PC-3 (cell line): Measurements from ENCODE around the gene GAD2. TPM values are rescaled to one million over a fixed set of nuclear protein-coding genes. Genes with fewer than 3 reads are reported as not detected.

Experiments
- ATAC-seq: fragments of 200-7000 bp; cut with Tn5 transposase; 2 replicates; pipeline ENCODE4 v1.9.1; 2020; ENCODE audit warnings: mild to moderate bottlenecking, moderate library complexity
- Bru-seq: library from RNA; stranded (reverse); fragments of 400-500 nt; gene quantifications from one replicate; lab custom pipeline; 2021; lab: Mats Ljungman, UMichigan
- BruChase-seq, 2 experiments: library from RNA; stranded (reverse); fragments of 400-500 nt; gene quantifications; one replicate each; lab custom pipeline; 2021; lab: Mats Ljungman, UMichigan
- BruUV-seq: library from RNA; stranded (reverse); fragments of 400-500 nt; replicated peaks from 2 replicates; lab custom pipeline; 2021; lab: Mats Ljungman, UMichigan
- CTCF ChIA-PET: fragments of 300-600 bp; sonication (Branson Sonifier 250); formaldehyde crosslinking; loops from one replicate; lab custom pipeline; 2022; ENCODE audit warnings: antibody characterized with exemption; lab: Charles Lee
- POLR2A ChIA-PET: fragments of 300-600 bp; sonication (Branson Sonifier 250); formaldehyde crosslinking; loops from one replicate; lab custom pipeline; 2022; ENCODE audit warnings: antibody characterized with exemption; ENCODE audit not compliant: unreplicated experiment; lab: Charles Lee
- DNase-seq: peaks from one replicate; pipeline ENCODE4 v3.0.0-alpha.2; 2015
- H2AFZ ChIP-seq: fragments of 300-600 bp; sonication (generic); 2 replicates; pipeline ENCODE4 v1.6.0; 2016; ENCODE audit warnings: antibody characterized with exemption, low read length
- H3F3A ChIP-seq: fragments of 300-600 bp; sonication (generic); one replicate; pipeline ENCODE4 v1.6.0; 2017; ENCODE audit warnings: antibody characterized with exemption, low read length, control low read depth, mild to moderate bottlenecking; ENCODE audit not compliant: unreplicated experiment
- H3K27ac ChIP-seq: fragments of 300-600 bp; sonication (generic); 2 replicates; pipeline ENCODE4 v1.5.1; 2016; ENCODE audit warnings: mild to moderate bottlenecking, low read length
- H3K27me3 ChIP-seq: fragments of 300-600 bp; sonication (generic); 2 replicates; pipeline ENCODE4 v1.6.1; 2016; ENCODE audit warnings: low read length, mixed read lengths
- H3K36me3 ChIP-seq: fragments of 300-600 bp; sonication (generic); 2 replicates; pipeline ENCODE4 v1.6.1; 2016; ENCODE audit warnings: low read depth, mixed run types, low read length, mixed read lengths
- H3K4me1 ChIP-seq: fragments of 300-600 bp; sonication (generic); 2 replicates; pipeline ENCODE4 v1.5.1; 2016; ENCODE audit warnings: low read length; ENCODE audit not compliant: insufficient read depth
- H3K4me2 ChIP-seq: fragments of 300-600 bp; sonication (generic); 2 replicates; pipeline ENCODE4 v1.6.0; 2016; ENCODE audit warnings: low read length
- H3K4me3 ChIP-seq: fragments of 300-600 bp; sonication (generic); 2 replicates; pipeline ENCODE4 v1.5.1; 2016; ENCODE audit warnings: mild to moderate bottlenecking, low read length, mixed read lengths
- H3K79me2 ChIP-seq: fragments of 300-600 bp; sonication (generic); 2 replicates; pipeline ENCODE4 v1.6.1; 2017; ENCODE audit warnings: low read length, mixed read lengths
- H3K9ac ChIP-seq: fragments of 300-600 bp; sonication (generic); 2 replicates; pipeline ENCODE4 v1.6.0; 2016; ENCODE audit warnings: mild to moderate bottlenecking, low read length
- H3K9me2 ChIP-seq: fragments of 300-600 bp; sonication (generic); replicated peaks from 2 replicates; pipeline ENCODE4 v1.6.1; 2016; ENCODE audit warnings: mixed run types, low read length, mixed read lengths
- H3K9me3 ChIP-seq: fragments of 300-600 bp; sonication (generic); 2 replicates; pipeline ENCODE4 v1.6.1; 2016; ENCODE audit warnings: low read length, mixed read lengths
- H4K20me1 ChIP-seq: fragments of 300-600 bp; sonication (generic); 2 replicates; pipeline ENCODE4 v1.6.1; 2016; ENCODE audit warnings: low read length, mixed read lengths
- CTCF ChIP-seq: fragments of 300-600 bp; sonication (generic); conservative IDR thresholded peaks from 2 replicates; pipeline ENCODE4 v1.5.1; 2017; ENCODE audit warnings: antibody characterized with exemption, low read depth, mild to moderate bottlenecking, low read length
- EZH2 ChIP-seq: fragments of 300-600 bp; sonication (generic); IDR thresholded peaks from one replicate; pipeline ENCODE4 v1.6.1; 2017; ENCODE audit warnings: antibody characterized with exemption, mild to moderate bottlenecking, low read length; ENCODE audit not compliant: unreplicated experiment
- EZH2phosphoT487 ChIP-seq: fragments of 300-600 bp; sonication (generic); IDR thresholded peaks from 2 replicates; pipeline ENCODE4 v1.6.1; 2018; ENCODE audit warnings: mild to moderate bottlenecking, antibody characterized with exemption, low read length, borderline replicate concordance
- intact Hi-C: fragments of 100-400 bp; cut with micrococcal nuclease; formaldehyde crosslinking; loops from 2 replicates; pipeline ENCODE4 v1.9.0; 2023
- long read RNA-seq: library from polyadenylated mRNA; unstranded; transcript quantifications from one replicate; pipeline ENCODE4 v2.0.0, GENCODE V29; 2021; ENCODE audit not compliant: unreplicated experiment
- total RNA-seq: library from RNA; depleted of rRNA; stranded (reverse); fragments of >200 nt; gene quantifications from 2 replicates; pipeline ENCODE4 v1.2.3, GENCODE V29; 2014; rRNA removed

The GAD2 gene
- total RNA-seq (not detected in 2 replicates), Bru-seq, nascent RNA (not detected), BruChase-seq, experiment 1, labeled RNA remaining after a 6-hour chase (percentile 1 among the genes with signal in this experiment), BruChase-seq, experiment 2, labeled RNA remaining after a 2-hour chase (not detected)
- long read RNA-seq = 0 reads

- BruUV-seq = no TSS peak
- H3F3A ChIP-seq = no peaks in the 10 kb centered on the region
- ATAC-seq (no peak), DNase-seq (no peak)
- no peak within 1 kb of the TSS for H3K9ac ChIP-seq
- TF ChIP-seq EZH2phosphoT487 (no peak), CTCF (no peak), EZH2 (no peak)
- H2AFZ ChIP-seq = no peak within 1 kb of the TSS
- H3K4me1 ChIP-seq = no peaks in the 10 kb centered on the region
- H4K20me1 ChIP-seq = no peaks in the 10 kb centered on the region
- no peak within 1 kb of the TSS for H3K27ac ChIP-seq
- H3K79me2 ChIP-seq = no peaks in the 10 kb centered on the region
- H3K9me2 ChIP-seq = no peaks in the 10 kb centered on the region
- ChIA-PET POLR2A (no interaction called here), CTCF (no interaction called here)
- H3K4me2 ChIP-seq = no peak within 1 kb of the TSS
- H3K36me3 ChIP-seq = no peaks in the 10 kb centered on the region
- H3K4me3 ChIP-seq = no peak within 1 kb of the TSS
- H3K9me3 ChIP-seq = no peaks in the 10 kb centered on the region
- peaks cover 22% of the 10 kb centered on the region for H3K27me3 ChIP-seq
- intact Hi-C loops = no loop called here
Measured at GRCh38 chr10:26216585-26217395, at the start of gene GAD2. GAD2 (plus strand) TSS chr10:26216774; CDS start chr10:26216810, 36 bp downstream.

- peaks cover 28% of the 10 kb centered on the region for H3K27me3 ChIP-seq
- H4K20me1 ChIP-seq = no peaks in the 10 kb centered on the region
- no peak overlapping the region for H3K4me3 ChIP-seq
- no peaks in the 10 kb centered on the region for H3K79me2 ChIP-seq
- H3K9me2 ChIP-seq = no peaks in the 10 kb centered on the region
- ChIA-PET CTCF (no interaction called here), POLR2A (no interaction called here)
- intact Hi-C loops = no loop called here
- no peaks in the 10 kb centered on the region for H3K4me1 ChIP-seq
- H3K4me2 ChIP-seq = no peak overlapping the region
- no peaks in the 10 kb centered on the region for H3K9me3 ChIP-seq
- H3K36me3 ChIP-seq = no peaks in the 10 kb centered on the region
- BruUV-seq = no TSS peak
- DNase-seq (no peak), ATAC-seq (no peak)
- no peak overlapping the region for H2AFZ ChIP-seq
- TF ChIP-seq EZH2phosphoT487 = no peak
- TF ChIP-seq EZH2 = no peak
- TF ChIP-seq CTCF = no peak
- no peaks in the 10 kb centered on the region for H3F3A ChIP-seq
- no peak overlapping the region for H3K27ac ChIP-seq
- H3K9ac ChIP-seq = no peak overlapping the region
Measured at GRCh38 chr10:26169466-26169865, 47.1 kb upstream of the GAD2 start.

- no peaks in the 10 kb centered on the region for H3K9me3 ChIP-seq
- no peak overlapping the region for H3K4me3 ChIP-seq
- intact Hi-C loops = no loop called here
- no peaks in the 10 kb centered on the region for H4K20me1 ChIP-seq
- POLR2A ChIA-PET = no interaction called here
- no peaks in the 10 kb centered on the region for H3K4me1 ChIP-seq
- H3K36me3 ChIP-seq = no peaks in the 10 kb centered on the region
- TF ChIP-seq EZH2 = no peak
- TF ChIP-seq CTCF = no peak
- no peak for TF ChIP-seq EZH2phosphoT487
- peaks cover 25% of the 10 kb centered on the region for H3K27me3 ChIP-seq
- H3K9me2 ChIP-seq = no peaks in the 10 kb centered on the region
- no peak overlapping the region for H3K9ac ChIP-seq
- no peak overlapping the region for H3K4me2 ChIP-seq
- H3K27ac ChIP-seq = no peak overlapping the region
- no peaks in the 10 kb centered on the region for H3F3A ChIP-seq
- H3K79me2 ChIP-seq = no peaks in the 10 kb centered on the region
- CTCF ChIA-PET = no interaction called here
- no peak overlapping the region for H2AFZ ChIP-seq
- ATAC-seq (no peak), DNase-seq (no peak)
- no TSS peak for BruUV-seq
Measured at GRCh38 chr10:26172131-26172530, 44.4 kb upstream of the GAD2 start.
